ENCODE results near the gene CUL7. TPM values are rescaled to one million over a fixed set of nuclear protein-coding genes. Genes with fewer than 3 reads are reported as not detected.

Gene CUL7
- total and polyA plus RNA-seq, 2 donors (not counting 1 experiment from before 2014, with no cell fraction given), result 17.4 to 21.4 TPM

GRCh38 chr6:43052842-43053544 lies 658 bp downstream of the CUL7 start:
- peak overlapping the region; percentile 73 to 85 for H3K27ac ChIP-seq (ENCODE audit: low read length in 2 of 2)
- no peaks in the 10 kb centered on the region for H3K27me3 ChIP-seq (replicated peaks in 1 of 4; ENCODE audit: control extremely low read depth in 1 of 4, control insufficient read depth in 3 of 4, insufficient read depth in 4 of 4, low read length in 3 of 4)
- H4K20me1 ChIP-seq (ENCODE audit: control insufficient read depth, insufficient read depth, low read length, poor library complexity, severe bottlenecking), result peaks cover 5% of the 10 kb centered on the region
- H3K36me3 ChIP-seq (replicated peaks in 1 of 2; ENCODE audit: control extremely low read depth in 1 of 2, control insufficient read depth in 1 of 2, extremely low read depth in 1 of 2, insufficient read depth in 2 of 2, low read length in 1 of 2), result peaks cover 0 to 23% of the 10 kb centered on the region in 2 experiments
- Mint-ChIP-seq H3K4me3 (peak overlapping the region; percentile 94), H3K27me3 (no peaks in the 10 kb centered on the region), H3K4me1 (peaks cover 30% of the 10 kb centered on the region), H3K9me3 (ENCODE audit: insufficient read depth) (no peaks in the 10 kb centered on the region), H3K27ac (peak overlapping the region; percentile 95)
- no peaks in the 10 kb centered on the region for H3K9me3 ChIP-seq (ENCODE audit: control extremely low read depth in 1 of 3, control insufficient read depth in 2 of 3, insufficient read depth in 1 of 3, low read length in 2 of 3)
- no peak for TF ChIP-seq EZH2 (IDR thresholded peaks at IDR 0.05; ENCODE audit: borderline replicate concordance, insufficient read depth, low read depth, low read length, poor library complexity, severe bottlenecking)
- no peak for TF ChIP-seq CTCF (IDR thresholded peaks at IDR 0.05)
- peak overlapping the region; percentile 77 for H3K4me2 ChIP-seq (replicated peaks; ENCODE audit: low read depth, low read length, poor library complexity, severe bottlenecking)
- H3K9ac ChIP-seq (ENCODE audit: low read length), result peak overlapping the region; percentile 77
- H3K79me2 ChIP-seq (ENCODE audit: control insufficient read depth, insufficient read depth, low read length), result peaks cover 5% of the 10 kb centered on the region
- peaks cover 16 to 18% of the 10 kb centered on the region in 2 donors for H3K4me1 ChIP-seq (ENCODE audit: control insufficient read depth in 2 of 2, insufficient read depth in 2 of 2, low read length in 2 of 2)
- WGBS (ENCODE audit: insufficient coverage), result 16% methylated on average over 22 of the region's 22 CpGs
- ChIA-PET CTCF (interaction anchor here (0.6 to 1.9 kb wide), 2 partner anchors 18 to 38 kb away, joined by 3 to 5 read pairs; no protein-coding TSS in a partner anchor), POLR2A (interaction anchor here (0.6 to 2.7 kb wide), 7 partner anchors 22 to 307 kb away, joined by 4 to 12 read pairs (median 8); partner anchors contain the start of genes CNPY3, KLHDC3, MEA1 and RRP36)
- peak overlapping the region in 4 of 5 experiments; percentile 73 to 84 (median 77) for H3K4me3 ChIP-seq (ENCODE audit: control extremely low read depth in 1 of 5, extremely low read depth in 1 of 5, insufficient read depth in 1 of 5, low read depth in 2 of 5, low read length in 4 of 5)
- peak overlapping the region; percentile 81 for H2AFZ ChIP-seq (ENCODE audit: insufficient read depth, low read depth, low read length, poor library complexity, severe bottlenecking)
- intact Hi-C loops (cut with micrococcal nuclease), result loop anchor here (1.0 to 10.0 kb wide), 2 partner anchors 39 to 478 kb away; partner anchors contain the start of gene KLHDC3
- DNase-seq, result no peak
- ATAC-seq (ENCODE audit: low read depth), result peak; percentile 4

Measured in B cell (primary cell).